Activated CD4-positive, alpha-beta T cell treated with anti-CD3 and anti-CD28 coated beads for 24 hours (primary cell): ENCODE results near the gene TFCP2L1.
"Not testable (repeated sequence)": the region's sequence is repeated elsewhere in the genome, so short reads cannot be mapped to it uniquely, and the experiment has no call there.

Source experiments
- DNase-seq, 2 donors: peaks; one replicate each; pipeline ENCODE4 v3.0.0-alpha.2; 2020; ENCODE audit warnings: low read depth in 2 of 2

Gene TFCP2L1, protein sequence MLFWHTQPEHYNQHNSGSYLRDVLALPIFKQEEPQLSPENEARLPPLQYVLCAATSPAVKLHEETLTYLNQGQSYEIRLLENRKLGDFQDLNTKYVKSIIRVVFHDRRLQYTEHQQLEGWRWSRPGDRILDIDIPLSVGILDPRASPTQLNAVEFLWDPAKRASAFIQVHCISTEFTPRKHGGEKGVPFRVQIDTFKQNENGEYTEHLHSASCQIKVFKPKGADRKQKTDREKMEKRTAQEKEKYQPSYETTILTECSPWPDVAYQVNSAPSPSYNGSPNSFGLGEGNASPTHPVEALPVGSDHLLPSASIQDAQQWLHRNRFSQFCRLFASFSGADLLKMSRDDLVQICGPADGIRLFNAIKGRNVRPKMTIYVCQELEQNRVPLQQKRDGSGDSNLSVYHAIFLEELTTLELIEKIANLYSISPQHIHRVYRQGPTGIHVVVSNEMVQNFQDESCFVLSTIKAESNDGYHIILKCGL

DNA sequence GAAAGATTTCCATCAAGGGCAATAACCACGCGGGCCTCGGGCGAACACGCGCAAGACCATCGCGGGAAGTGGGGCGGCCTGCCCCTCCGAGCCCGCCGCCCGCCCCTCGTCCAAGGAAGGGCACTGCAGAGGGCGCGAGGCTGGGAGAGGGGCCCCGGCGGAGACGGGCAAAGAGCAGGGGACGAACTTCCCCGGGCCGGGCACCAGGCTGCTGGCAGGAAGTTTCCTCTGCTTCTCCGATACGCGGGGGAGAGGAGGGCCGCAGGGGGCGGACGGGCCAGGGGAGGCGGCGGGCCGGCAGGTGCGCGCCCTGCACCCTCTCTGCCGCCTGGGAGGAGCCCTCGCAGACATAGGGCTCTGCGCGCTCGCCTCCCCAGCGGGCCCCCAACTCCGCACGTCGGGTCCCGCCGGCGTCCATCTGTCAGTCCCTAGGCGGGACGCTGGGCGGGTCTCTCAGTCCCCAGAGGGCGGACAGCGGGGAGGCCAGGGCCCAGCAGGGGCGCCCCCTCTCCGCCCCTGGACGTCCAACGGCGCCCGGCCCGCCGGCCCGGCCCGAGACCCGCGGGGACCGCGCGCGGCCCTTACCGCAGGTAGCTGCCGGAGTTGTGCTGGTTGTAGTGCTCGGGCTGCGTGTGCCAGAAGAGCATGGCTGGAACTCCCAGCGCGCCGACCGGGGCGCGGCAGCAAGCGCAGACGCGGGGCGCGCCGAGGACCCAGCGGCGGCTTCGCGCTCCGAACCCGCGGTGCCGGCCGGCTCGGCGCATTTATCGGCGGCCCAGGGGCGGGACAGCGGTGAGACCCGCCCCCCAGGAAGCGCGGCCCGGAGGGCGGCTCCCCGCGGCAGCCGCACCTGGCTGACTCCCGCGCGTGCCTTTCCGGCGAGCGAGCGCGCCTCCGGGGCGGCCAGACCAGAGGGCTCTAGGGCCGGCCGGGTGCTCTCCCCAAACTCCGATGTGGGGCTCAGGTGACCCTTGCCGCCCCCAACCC is at the start of gene TFCP2L1:
Gene TFCP2L1 (minus strand): TSS at position 740 of the 987 bp plus-strand sequence. CDS start 93 bp downstream, at position 647.
- peak in 1 of 2 donors; percentile 12 for DNase-seq

DNA sequence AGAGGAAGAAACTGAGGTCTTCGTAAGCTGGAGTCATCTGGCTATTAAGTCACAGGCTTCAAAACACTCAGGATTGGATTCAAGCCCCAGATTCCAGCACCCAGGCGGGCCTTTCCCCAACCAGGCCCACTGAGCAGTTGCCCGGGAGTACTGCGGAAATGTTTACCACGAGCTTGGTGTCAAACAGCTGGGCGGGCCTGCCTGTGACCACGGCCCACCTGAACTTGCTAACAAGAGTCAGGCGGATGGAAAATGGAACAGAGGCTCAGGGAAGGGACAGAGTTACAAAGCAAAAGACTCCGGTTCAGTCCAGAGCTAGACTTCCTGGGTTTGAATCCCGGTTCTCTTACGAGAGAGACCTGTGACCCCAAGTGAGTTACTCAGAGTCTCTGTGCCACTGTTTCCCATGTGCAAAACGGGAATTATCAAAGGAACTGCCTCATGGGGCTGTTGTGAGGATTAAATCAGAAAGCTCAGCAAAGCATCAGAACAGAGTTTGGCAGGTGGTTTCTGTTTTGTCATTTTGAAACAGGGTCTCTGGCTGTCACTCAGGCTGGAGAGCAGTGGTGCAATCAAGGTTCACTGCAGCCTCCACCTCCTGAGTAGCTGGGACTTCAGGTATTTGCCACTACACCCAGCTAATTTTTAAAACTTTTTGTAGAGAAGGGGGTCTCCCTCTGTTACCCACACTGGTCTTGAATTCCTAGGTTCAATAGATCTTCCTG is 49.0 kb upstream of the TFCP2L1 start:
- DNase-seq: no peak

DNA sequence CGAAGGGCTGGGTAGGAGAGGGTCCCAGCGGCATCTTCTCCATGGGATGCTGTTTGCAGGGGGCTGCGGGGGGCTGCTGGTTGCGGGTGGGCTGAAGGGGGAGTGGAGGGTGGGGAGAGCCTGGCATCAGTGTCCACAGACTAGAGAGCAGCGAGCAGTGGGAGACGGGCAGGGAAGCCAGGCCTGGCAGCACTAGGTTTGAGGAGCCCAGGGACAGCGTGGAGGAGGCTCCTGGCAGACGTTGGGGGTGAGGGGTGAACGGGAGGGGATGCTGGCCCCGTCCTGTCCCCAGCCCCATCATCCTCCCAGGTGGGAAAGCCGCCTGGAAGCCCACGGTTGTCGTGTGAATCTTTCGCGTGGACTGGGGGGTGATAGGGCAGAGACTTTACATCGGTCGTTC is 48.2 kb upstream of the TFCP2L1 start:
- DNase-seq: no peak

DNA sequence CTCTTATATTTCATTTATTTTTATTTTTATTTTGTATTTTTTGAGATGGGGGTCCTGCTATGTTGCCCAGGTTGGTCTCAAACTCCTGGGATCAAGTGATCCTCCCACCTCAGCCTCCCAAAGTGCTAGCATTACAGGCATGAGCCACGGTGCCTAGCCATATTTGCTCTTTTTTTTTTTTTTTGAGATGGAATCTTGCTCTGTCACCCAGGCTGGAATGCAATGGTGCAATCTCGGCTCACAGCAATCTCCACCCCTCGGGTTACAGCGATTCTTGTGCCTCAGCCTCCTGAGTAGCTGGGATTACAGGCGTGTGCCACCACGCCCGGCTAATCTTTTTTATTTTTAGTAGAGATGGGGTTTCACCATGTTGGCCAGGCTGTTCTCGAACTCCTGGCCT is 46.3 kb upstream of the TFCP2L1 start:
- not testable (repeated sequence) for DNase-seq

DNA sequence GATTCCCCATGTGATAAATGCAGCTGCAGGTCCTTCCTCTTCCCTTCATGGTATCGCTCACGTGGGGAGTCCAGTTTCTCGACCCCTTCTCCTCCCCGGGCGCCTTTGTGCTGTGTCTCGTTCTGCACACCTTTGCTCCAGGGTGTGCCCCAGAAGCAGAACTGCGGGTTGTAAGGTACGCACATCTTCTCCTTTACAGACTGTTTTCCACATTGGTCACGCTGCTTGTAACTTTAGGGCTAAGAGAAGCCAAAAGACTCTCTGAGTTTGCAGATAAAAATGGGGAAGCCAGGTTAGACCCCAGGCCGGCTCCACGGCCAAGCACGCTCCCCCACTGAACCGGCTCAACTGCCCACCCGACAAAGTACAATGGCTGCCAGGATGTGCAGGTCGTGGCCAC is 45.9 kb upstream of the TFCP2L1 start:
- DNase-seq: no peak

DNA sequence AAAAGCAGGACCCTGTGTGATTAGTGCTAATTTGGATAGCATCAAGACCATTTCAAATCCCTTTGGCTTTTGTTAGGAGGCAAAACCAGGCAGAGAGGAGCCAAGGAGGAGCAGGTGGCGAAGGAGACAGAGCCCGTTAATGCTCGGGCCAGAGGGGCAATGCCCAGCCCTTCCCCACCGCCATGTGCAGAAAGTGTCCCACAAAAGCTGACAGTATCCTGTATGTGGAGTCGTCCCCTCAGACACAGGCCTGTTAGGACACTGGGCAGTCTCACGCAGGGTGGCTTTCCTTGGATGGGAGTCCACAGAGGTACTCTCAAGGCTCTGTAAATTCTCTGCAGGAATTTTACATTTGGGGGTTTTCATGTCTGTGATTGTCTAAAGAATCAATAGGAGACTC is 44.8 kb upstream of the TFCP2L1 start:
- no peak for DNase-seq

DNA sequence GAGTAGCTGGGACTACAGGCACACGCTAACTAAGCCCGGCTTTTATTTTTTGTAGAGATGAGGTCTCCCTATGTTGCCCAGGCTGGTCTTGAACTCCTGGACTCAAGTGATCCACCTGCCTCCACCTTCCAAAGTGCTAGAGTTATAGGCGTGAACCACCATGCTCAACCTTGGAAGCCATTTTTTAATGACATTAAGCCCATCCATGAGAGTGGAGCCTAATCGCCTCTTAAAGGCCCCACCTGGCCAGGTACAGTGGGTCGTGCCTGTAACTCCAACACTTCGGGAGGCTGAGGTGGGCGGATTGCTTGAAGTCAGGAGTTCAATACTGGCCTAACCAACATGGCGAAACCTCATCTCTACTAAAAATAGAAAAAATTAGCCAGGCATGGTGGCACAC is 41.6 kb upstream of the TFCP2L1 start:
- no peak for DNase-seq

DNA sequence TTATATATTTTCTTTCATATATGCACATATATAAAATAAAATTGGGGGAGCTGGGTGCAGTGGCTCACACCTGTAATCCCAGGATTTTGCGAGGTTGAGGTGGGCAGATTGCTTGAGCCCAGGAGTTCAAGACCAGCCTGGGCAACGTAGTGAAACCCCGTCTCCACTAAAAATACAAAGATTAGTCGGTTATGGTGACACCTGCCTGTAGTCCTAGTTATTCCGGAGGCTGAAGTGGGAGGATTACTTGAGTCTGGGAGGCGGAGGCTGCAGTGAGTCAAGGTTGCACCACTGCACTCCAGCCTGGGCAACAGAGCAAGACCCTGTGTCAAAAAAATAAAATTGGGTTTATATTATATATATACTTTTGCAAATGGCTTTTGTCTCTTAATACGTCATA is 39.6 kb upstream of the TFCP2L1 start:
- no peak for DNase-seq

DNA sequence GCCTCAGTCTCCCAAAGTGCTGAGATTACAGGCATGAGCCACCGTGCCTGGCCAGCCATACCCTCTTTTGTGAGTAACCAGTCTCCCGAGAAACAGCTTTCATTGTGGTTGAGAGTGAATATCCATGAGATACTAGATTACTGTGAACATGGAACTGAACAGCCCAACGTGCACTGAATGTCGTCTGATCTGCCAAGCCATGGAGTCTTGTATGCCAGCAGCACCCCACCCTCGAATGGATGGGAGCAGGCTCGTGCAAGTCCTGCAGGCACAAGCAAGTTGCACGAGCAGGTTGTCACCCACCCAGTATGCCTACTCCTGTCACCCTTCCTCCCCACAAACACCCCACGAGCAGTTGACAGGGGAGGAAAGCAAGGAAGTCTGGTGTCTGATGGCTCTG is 36.5 kb upstream of the TFCP2L1 start:
- no peak for DNase-seq

DNA sequence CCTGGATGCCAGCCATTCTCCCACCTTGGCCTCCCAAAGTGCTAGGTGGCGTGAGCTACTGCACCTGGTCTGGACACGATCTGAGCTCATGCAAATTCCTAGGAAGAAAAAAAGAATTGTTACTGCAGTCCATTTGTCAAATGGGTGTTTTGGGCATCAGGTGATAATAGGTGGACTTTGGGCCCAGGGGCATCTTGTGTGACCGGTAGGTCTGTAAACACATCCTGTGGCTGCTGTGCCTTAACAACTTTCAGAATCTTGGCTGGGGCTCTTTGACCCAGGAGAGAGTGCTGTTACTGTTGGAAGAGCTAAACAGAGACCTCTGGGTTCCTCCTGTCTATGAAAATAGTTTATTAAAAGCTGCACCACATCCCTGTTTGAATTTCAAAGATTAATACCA is 34.9 kb upstream of the TFCP2L1 start:
- no peak for DNase-seq

DNA sequence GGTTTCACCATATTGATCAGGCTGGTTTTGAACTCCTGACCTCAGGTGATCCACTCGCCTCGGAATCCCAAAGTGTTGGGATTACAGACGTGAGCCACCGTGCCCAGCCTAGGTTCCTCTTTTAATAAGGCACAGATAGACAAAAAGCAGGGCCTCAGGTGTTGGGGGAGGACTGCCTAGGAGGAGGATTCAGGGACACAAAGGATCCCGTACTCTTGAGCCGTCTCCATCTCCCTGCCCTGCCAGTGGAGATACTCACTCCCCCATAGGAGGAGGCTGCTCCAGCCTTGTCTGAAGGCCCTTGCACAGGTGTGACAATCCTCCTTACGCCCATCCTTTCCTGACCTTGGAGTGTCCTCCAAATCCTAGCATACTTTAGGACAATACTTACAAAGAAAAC is 32.0 kb upstream of the TFCP2L1 start:
- no peak for DNase-seq

DNA sequence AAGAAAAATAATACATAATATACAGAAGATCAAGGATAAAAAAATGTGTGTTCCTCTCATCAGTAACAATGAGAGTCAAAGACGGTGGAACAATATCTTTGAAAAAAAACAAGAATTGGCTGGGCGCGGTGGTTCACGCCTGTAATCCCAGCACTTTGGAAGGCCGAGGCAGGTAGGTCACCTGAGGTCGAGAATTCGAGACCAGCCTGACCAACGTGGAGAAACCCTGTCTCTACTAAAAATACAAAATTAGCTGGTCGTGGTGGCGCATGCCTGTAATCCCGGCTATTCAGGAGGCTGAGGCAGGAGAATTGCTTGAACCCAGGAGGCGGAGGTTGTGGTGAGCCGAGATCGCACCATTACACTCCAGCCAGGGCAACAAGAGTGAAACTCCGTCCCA is 28.7 kb upstream of the TFCP2L1 start:
- DNase-seq: not testable (repeated sequence)

DNA sequence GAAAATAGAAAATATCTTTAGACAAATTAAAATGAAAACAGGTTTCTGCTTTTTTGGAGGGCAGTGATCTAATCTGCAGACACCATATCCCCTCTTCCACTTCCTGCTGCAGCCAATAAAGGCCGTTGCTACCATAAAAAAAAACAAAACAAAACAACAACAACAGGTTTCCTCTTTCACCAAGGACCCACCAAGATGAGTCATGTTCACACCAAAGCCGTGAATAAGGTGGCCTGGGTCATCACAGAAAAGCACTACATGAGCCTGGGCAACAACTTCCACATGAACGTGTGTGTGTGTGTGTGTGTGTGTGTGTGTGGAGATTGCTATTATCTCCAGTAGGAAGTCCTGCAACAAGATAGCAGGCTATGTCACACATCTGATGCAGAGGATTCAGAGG is 24.8 kb upstream of the TFCP2L1 start:
- no peak for DNase-seq

DNA sequence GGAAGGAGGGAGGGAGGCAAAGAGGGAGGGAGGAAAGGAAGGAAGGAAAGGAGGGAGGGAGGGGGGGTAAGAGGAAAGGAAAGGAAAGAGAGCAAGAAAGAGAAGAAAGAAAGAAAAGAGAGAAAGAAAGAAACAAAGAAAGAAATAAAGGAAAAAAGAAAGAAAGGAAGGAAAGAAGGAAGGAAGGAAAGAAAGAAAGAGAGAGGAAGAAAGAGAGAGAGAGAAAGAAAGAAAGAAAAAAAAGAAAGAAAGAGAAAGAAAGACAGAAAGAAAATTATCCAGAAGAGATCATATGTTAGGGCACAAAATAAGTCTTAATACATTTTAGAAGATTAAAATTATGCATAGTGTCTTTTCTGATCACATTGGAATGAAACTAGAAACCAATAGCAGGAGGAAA is 24.3 kb upstream of the TFCP2L1 start:
- no peak for DNase-seq

DNA sequence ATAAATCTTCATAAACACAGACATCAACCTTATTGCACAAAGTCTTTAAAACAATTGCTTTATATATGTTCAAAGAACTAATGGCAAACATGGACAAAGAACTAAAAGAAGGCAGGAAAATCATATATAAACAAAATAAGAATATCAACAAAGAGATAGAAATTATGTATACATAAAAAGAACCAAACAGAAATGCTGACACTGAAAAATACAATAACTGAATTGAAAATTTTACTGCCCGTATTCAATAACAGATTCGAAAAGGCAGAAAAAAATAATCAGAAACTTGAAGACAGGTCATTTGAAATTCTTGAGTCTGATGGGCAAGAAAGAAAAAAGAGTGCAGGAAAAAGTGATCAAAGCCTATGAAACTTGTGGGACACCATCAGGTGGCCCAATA is 22.0 kb upstream of the TFCP2L1 start:
- no peak for DNase-seq

DNA sequence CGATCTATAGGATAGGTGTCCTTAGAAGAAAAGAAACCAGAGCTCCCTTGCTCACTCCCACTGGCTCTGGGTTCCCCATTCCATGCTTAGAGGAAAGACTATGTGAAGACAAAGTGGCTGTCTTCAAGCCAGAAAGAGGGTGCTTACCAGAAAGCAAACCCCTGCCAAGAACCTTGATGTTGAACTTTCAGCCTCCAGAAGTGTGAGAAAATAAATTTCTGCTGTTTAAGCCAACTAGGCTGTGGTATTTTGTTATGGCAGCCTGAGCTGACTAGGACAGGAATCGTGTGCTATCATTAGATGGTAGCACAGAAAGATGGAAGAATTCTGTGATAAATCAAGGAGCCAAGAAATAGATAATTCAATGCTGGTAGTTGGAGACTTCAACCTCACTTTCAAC is 19.9 kb upstream of the TFCP2L1 start:
- DNase-seq: no peak

DNA sequence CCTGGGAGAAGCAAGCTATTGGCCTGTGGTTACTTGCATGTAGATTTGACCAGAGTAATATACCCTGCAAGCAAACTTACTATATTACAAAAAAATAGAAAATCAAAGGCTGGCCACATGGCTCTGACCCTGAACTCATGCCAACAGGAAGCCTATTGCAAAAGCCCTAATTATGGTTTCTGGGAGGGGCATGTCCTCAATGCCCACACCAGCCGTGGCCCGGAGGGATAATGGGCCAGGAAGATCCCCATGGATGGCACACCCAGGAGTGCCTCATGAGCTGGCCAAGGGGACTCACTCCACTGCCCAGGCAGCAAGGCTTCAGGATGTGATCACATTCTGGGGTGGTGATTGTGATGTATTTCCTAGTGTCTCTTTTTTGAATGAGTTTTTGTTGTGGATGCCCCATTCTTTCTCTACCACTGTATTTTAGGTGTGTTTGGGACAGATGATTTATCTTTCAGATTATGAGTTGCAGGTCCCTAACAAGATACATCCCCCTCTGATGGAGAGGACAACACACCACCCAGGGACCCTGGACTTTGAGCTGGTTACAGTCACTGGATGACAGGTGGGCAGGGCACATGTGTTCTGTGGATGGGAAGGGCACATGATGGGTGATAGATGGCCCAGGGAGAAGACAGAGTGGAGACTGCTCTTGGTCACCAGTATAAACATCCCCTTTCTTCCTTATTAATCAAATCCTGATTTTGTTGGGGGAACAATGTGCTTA is 18.7 kb upstream of the TFCP2L1 start:
- DNase-seq: no peak

DNA sequence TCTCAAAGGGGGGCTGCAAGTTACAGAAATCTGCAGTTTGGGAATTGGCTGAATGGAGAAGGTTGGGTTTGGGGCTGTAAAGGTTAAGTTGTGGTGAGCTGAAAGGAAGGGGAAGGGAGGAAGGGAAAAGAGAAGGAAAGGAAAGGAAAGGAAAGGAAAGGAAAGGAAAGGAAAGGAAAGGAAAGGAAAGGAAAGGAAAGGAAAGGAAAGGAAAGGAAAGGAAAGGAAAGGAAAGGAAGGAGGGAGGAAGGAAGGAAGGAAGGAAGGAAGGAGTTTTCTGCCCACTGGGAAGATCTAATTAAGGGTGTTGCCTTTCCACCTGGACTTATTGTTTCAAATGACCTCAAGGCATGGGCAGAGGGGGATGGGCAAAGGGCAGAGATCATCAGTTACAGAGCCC is 16.2 kb upstream of the TFCP2L1 start:
- not testable (repeated sequence) for DNase-seq

DNA sequence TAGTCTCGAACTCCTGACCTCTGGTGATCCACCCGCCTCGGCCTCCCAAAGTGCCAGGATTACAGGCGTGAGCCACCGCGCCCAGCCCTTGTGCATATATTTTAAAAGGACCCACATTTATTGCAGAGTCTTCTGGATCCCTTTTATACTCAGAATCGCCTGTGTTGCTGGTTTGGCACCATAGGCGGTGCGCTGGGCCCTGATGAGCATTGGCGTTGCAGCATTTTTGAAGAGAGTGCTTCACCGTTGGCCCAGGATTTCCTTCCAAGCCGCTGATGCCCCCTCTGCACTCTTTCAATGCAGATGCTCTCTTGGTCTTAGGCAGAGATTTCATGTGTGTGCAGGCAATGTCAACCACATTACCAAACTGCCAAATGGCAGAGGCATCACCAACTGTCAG is 13.5 kb upstream of the TFCP2L1 start:
- DNase-seq: no peak

DNA sequence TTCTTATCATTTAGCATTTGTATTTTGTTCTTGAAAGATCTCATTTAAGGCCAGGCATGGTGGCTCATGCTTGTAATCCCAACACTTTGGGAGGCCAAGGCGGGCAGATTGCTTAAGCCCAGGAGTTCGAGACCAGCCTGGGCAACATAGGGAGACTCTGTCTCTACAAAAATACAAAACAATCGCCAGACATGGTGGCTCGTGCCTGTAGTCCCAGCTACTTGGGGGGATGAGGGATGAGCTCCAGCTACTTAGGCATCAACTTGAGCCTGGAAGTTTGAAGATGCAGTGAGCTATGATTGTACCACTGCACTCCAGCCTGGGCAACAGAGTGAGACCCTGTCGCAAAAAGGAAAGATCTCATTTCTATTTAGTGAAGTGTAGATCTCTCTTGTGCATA is 12.9 kb upstream of the TFCP2L1 start:
- not testable (repeated sequence) for DNase-seq

DNA sequence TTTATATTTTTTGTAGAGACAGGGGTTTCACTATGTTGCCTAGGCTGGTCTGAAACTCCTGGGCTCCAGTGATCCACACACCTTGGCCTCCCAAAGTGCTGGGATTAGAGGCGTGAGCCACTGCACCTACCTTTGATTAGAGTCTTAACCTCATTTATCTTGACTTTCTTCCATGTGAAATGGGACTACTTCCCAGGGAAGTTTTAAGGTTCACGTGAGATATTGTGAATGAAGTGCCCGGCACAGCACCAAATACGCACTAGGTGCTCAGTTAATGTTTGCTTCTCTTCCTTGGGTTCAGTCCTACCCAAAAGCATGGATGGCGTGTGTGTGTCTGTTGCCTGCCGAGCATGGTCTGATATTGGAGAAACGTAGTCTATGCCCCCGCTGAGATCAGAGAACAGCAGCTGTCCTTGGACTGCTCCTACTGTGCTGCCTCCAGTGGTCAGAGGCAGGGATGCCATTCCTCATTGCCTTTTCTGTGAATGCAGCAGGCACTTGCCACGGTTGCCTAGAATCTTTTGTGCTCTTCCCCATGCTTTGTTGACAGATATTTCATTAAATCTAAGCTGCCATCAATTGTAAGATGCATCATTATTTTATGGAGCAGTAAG is 12.3 kb upstream of the TFCP2L1 start:
- no peak for DNase-seq
